Activated effector memory CD4-positive, alpha-beta T cell treated with anti-CD3 and anti-CD28 coated beads, Interleukin-2, amount 50 U/mL, for 16 hours (primary cell): ENCODE results near the gene OR10H3.
"Not testable (repeated sequence)": the region's sequence is repeated elsewhere in the genome, so short reads cannot be mapped to it uniquely, and the experiment has no call there.

Source experiments
- DNase-seq: peaks from one replicate; pipeline ENCODE4 v3.0.0-alpha.2; 2020

OR10H3 gene, protein sequence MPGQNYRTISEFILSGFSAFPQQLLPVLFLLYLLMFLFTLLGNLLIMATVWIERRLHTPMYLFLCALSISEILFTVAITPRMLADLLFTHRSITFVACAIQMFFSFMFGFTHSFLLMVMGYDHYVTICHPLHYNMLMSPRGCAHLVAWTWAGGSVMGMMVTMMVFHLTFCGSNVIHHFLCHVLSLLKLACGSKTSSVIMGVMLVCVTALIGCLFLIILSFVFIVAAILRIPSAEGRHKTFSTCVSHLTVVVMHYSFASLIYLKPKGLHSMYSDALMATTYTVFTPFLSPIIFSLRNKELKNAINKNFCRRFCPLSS

GRCh38 chr19:15737722-15738121 is at the start of gene OR10H3:
OR10H3 (plus strand) TSS chr19:15737985; CDS start chr19:15741393, 3,408 bp downstream.
- DNase-seq = no peak

- no peak for DNase-seq
Measured at GRCh38 chr19:15696654-15697194, 41.1 kb upstream of the OR10H3 start.

DNA sequence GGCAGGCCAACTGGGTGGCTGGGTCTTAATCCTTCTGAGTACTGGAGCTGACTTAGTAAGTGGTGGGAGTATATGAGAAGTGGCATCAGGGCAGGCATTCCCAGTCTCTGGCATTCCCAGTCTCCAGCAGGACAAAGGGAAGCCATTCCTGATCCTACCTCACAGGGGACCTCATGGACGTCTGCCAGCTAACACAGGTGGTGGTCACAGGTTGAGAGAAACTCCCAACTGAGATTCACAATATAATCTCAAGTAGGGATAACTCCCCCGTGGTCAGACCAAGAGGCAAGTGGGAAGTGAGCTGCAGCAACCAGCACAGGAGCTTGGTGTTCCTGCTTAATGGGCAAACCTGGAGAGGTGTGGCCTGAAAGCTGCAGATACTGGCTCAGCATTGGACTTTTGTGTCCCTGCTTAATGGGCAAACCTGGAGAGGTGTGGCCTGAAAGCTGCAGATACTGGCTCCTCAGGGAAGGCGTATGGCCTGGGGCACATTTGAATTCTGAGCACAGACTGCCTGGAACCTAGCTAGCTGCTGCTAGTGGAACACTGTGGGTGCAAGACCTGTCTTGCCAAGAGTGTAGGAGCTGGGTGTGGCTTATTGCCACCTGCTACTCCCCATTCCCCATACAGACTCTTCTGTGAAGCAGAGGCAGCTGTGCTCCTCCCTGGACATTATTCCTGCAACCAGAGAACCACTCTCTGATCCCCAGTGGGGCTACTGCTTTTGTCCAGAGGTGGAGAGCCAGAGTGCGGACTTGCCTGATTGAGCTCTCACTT is 35.8 kb upstream of the OR10H3 start:
- no peak for DNase-seq

GRCh38 chr19:15702534-15702930 is 35.3 kb upstream of the OR10H3 start:
- DNase-seq = peak; percentile 66

DNA sequence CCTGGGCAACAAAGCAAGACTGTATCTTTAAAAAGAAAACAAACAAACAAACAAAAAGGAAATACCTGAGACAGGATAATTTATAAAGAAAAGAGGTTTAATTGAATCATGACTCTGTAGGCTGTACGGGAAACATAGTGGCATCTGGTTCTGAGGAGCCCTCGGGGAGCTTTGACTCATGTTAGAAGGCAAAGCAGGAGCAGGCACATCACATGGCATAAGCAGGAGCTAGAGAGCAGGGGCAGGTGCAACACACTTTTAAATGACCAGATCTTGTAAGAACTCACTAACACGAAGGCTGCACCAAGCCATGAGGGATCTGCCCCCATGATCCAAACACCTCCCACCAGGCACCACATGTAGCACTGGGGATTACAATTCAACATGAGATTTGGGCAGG is 23.1 kb upstream of the OR10H3 start:
- no peak for DNase-seq

GRCh38 chr19:15715642-15716041 is 22.1 kb upstream of the OR10H3 start:
- no peak for DNase-seq

DNA sequence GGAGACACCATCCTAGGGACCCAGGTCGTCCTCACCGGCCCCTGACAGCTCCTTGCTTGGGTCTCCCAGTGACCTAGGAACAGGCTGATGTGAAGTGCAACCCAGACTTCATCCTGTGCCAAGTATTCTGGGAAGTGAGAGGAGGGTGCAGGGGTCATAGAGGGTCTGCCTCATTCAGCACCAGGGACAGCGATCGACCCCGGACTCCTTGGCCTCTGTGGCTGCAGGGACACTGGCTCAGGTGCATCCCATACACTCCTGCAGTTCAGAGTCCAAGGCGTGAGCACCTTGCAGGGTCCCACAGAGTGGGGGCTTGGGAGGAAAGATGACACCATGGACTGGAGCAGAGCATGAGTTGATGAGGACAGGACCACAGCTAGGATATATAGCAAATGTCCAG is 20.0 kb upstream of the OR10H3 start:
- no peak for DNase-seq

GRCh38 chr19:15721268-15721667 is 16.5 kb upstream of the OR10H3 start:
- DNase-seq = no peak

- no peak for DNase-seq
Measured at GRCh38 chr19:15722956-15723355, 14.8 kb upstream of the OR10H3 start.

- no peak for DNase-seq
Measured at GRCh38 chr19:15727724-15728123, 10.1 kb upstream of the OR10H3 start, which contains the start of gene OR10H2. OR10H2 (plus strand) TSS chr19:15728024; CDS start chr19:15728044, 20 bp downstream.

DNA sequence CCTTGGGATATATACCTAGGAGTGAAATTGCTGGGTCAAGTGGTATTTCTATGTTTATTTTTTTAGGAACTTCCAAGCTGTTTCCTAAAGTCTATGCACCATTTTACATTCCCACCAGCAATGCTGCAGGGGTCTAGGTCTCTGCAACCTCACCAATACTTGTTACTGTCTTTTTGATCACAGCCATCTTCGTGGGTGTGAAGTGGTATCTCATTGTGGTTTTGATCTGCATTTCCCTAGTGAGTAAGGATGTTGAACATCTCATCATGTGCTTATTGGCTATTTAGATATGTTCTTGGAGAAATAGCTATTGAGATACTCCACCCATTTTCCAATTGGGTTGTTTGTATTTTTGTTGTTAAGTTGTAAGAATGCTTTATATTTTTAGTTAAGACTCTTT is 7.2 kb upstream of the OR10H3 start:
- DNase-seq = no peak

DNA sequence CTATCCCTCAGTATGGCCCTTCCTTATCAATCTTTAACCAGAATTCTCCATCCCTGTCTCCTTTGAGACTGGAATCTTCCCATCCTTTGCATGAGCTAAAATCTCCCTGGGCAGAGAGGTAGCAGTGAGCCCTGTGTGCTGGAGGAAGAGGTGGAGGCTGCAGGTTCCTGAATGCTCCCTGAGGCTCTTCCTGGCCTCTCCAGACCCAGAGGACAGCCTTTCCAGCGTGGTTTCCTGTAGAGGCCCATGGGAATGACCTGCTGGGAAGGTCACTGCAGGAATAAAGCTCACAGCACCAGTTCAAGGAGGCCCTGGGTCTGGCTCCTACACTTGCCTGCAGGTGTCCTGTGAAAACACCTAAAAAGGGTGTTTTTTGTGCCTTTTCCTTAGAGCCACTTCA is 5.4 kb upstream of the OR10H3 start:
- DNase-seq = no peak

- DNase-seq = no peak
Measured at GRCh38 chr19:15733895-15734294, 3.9 kb upstream of the OR10H3 start.

DNA sequence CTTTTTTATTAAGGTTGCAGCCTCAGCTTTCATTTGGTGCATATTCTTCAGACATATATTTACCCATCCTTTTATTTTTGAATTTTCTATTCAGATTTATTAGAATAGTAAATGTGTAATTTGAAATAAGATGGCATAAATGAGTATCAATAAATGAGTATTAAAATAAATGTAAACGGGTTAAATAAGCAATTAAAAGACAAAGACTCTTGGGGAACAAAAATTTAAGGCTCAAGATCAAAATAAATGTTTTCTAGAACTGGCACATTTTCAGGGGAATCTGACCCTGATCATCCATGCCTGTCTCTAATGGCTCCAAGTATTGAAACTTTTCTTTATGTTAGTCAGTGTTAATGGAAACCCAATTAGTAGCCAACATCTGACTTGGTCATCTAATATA is 3.0 kb downstream of the OR10H3 start:
- no peak for DNase-seq

- DNase-seq = no peak
Measured at GRCh38 chr19:15748239-15748638, 10.5 kb downstream of the OR10H3 start.

DNA sequence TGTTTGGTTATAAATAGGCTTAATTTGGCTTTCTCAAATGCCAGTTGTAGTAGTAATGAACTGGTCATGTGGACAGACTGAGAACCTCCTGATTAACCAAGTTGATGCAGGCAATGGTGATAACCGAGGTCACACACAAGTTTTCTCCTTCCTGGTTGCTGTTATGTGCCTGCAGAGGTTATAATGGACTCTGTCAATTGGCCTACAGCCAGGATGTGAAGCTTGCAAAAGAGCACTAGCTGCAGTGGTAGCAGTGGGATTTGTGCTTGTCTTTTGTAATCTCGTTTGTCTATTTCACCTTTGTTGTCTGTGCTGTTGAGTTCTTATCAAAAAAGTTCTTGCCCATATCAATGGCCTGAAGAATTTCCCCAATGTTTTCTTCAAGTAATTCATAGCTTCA is 20.6 kb downstream of the OR10H3 start:
- no peak for DNase-seq

DNA sequence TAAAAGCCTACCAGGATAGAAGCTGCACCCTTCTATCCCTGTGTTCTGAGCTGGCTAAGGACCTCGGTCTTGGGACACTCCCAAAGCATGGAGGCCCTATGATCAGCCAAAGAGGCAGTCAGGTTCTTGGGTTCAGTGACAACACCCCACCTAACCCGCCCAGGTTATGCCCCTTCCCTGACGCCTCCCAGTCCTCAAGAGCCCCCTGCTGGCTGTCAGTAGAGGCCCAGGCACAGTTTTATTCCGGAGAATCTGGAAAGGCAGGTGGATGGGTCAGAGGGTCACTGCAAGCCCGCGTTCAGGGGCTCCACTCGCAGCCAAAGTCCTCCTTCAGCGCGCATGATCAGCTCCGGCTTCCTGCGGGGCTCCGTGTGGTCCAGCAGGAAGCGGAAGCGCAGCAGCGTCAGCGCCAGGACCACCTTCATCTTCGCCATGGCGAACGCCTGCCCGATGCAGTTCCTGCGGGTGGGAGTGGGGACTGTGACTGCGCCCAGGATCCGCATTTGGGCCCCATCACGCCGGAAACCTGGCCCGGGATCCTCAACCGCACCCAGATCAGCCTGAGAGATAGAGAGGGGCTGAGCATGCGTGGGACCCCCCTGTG is 22.3 kb downstream of the OR10H3 start:
- no peak for DNase-seq

DNA sequence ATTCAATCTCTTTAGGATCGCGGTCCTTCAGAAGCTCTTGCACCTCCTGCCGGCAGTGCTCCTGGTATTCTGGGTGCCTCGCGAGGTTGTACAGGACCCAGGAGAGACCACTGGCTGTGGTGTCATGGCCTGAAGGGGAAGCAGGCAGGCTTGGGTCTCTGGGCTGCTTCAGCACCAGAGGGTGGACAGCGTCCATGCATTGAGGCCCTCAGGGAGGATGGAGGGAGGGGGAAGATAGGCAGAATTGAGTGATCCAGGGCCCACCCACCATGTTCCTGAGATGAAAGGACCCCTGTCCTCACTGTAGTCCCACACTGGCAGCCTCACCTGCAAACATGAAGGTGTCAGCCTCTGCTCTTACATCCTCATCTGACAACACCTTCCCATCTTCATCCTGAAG is 31.8 kb downstream of the OR10H3 start:
- no peak for DNase-seq

DNA sequence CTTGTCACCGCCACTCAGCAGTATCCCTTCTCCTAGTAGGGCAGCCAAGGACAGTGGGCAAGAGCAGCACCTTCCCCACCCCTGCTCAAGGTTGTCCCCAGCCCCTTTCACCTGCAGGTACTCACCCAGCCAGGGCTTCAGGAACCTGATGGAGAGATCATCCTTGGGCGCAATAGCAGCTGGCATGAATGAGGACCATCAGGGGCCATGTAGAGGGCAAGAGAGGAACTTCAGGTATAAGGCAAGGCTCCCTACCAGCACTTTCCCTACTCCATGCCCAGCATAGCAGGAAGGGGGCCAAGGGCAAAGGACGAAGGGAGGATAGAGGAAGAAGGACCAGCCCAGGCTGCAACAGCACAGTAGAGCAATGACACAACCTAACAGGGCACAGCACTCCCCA is 36.4 kb downstream of the OR10H3 start:
- not testable (repeated sequence) for DNase-seq

DNA sequence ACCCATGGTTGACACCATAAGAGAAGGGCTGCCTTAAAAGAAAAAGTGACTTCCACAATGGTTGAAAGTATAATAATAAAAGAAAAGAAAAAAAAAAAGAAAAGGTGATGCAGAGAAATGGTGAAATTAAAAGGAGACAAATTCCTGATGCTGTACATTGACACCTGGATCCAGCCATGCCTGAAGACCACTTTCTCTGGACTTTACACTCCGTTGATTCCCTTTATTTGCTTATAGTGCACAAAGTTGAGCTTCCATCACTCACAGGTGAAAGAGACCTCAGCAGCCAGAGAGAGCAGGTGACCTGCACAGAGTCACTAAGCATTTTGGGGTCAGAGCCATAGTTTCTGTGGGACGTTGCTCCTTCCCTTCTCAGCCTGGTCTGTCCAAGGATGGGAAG is 37.5 kb downstream of the OR10H3 start:
- no peak for DNase-seq

- DNase-seq = no peak
Measured at GRCh38 chr19:15776264-15776663, 38.5 kb downstream of the OR10H3 start.

DNA sequence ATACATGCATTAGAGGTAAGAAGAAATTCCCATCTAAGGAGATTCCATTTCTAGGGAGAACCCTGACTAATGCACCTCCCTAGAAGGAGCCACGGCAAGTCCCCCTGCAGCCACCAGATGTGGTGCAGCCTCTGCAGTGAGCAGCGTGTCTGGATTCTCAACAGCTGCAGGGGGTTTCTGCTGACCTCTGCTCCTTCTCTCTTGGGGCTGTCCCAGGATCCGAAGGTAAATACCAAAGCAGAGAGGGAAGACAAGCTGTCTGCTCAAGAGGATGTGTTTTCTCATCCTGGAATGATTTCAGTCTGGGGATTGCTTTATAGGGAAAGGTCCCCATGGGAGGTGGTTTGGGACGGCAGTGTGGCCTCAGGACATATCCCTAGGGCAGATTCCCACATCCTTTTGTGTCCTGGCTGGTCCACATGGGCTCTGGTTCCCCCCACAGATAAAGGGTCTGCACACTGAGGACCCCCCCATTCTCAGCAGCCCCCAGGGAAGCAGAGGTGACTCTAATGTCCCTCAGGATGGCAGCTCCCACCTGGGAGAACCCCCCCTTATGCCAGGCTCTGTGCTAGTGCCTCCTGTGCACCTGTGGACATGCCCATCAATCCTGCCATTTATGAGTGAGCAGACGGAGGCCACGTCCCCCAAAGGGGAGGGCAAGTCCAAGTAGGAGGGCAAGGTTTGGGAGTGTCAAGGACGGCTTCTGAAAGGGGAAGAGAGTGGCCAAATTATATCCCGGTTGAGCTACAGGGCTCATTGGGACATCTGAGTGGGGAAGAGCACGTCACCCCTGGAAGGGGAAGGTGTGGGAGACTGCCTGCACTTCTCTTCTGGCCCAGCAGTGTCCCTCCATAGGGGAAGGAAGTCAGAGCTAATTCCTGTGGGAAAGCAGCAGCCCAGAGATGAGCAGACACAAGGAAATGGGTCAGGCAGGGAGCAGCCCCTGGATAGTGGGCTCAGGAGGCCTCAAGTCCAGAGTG is 39.5 kb downstream of the OR10H3 start:
- DNase-seq = no peak
